AG09319 (cell line): Measurements from ENCODE around the gene CCR9.

ENCODE experiments used
- DNase-seq: peaks from one replicate; pipeline ENCODE4 v3.0.0-alpha.2; 2010; ENCODE audit warnings: low read depth; ENCODE audit errors: extremely low read depth
- CTCF ChIP-seq: IDR thresholded peaks from 2 replicates; pipeline ENCODE4 v1.5.1; 2011; ENCODE audit warnings: low read depth, mild to moderate bottlenecking, inconsistent platforms, low read length, moderate library complexity

The CCR9 gene

GRCh38 chr3:45944830-45945620 is 58.7 kb downstream of the CCR9 start:
- TF ChIP-seq CTCF: no peak
- no peak for DNase-seq

GRCh38 chr3:45946307-45946706 is 60.0 kb downstream of the CCR9 start:
- TF ChIP-seq CTCF: no peak
- DNase-seq: no peak

GRCh38 chr3:45946875-45947274 is 60.5 kb downstream of the CCR9 start:
- no peak for DNase-seq
- TF ChIP-seq CTCF: no peak

GRCh38 chr3:45947361-45947760 is 61.0 kb downstream of the CCR9 start:
- TF ChIP-seq CTCF: no peak
- DNase-seq: no peak

- peak; percentile 78 for DNase-seq
- no peak for TF ChIP-seq CTCF
These were observed 62.0 kb downstream of the CCR9 start for GRCh38 chr3:45948311-45948781.

- no peak for TF ChIP-seq CTCF
- DNase-seq: no peak
These were observed 62.5 kb downstream of the CCR9 start for GRCh38 chr3:45948881-45949280.

- TF ChIP-seq CTCF: no peak
- no peak for DNase-seq
These were observed 63.1 kb downstream of the CCR9 start for GRCh38 chr3:45949432-45949831.
